WTC11 (cell line): Measurements from ENCODE around the gene KTI12.

Experiments used
- CREB1 ChIP-seq: sonication (generic); formaldehyde crosslinking; IDR thresholded peaks from 2 replicates; pipeline ENCODE4 v1.8.0; 2023; ENCODE audit warnings: mild to moderate bottlenecking, missing genetic modification reagents
- TF ChIP-seq, protein P1 (sequence below): fragments of 200-600 bp; IDR thresholded peaks from 2 replicates; pipeline ENCODE4 v1.8.0; 2022; ENCODE audit warnings: antibody characterized with exemption

DNA sequence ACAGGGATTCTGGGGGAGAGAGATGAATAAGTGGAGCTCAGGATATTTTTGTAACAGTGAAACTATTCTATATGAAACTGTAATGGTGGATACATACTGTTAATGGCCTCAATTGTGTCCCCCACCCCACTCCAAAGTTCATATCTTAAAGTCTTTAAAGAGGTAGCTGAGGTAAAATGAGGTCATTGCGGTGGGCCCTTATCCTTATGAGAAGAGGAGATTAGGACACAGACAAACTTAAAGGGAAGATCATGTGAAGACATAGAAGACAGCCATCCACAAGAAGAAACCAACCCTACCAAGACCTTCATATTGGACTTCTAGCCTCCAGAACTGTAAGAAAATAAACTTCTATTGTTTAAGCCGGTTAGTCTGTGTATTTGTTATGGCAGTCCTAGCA is 11.6 kb upstream of the KTI12 start:
- TF ChIP-seq, protein P1, sequence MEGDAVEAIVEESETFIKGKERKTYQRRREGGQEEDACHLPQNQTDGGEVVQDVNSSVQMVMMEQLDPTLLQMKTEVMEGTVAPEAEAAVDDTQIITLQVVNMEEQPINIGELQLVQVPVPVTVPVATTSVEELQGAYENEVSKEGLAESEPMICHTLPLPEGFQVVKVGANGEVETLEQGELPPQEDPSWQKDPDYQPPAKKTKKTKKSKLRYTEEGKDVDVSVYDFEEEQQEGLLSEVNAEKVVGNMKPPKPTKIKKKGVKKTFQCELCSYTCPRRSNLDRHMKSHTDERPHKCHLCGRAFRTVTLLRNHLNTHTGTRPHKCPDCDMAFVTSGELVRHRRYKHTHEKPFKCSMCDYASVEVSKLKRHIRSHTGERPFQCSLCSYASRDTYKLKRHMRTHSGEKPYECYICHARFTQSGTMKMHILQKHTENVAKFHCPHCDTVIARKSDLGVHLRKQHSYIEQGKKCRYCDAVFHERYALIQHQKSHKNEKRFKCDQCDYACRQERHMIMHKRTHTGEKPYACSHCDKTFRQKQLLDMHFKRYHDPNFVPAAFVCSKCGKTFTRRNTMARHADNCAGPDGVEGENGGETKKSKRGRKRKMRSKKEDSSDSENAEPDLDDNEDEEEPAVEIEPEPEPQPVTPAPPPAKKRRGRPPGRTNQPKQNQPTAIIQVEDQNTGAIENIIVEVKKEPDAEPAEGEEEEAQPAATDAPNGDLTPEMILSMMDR = no peak
- no peak for TF ChIP-seq CREB1 (CRISPR knock-in tag)
